ENCODE measurements around the gene MC1R. TPM values are rescaled to one million over a fixed set of nuclear protein-coding genes. Genes with fewer than 3 reads are reported as not detected.
A peak's percentile ranks its signal among the peaks of the same experiment; 100 is the strongest.

Gene MC1R
- total RNA-seq, 1 donor from 2014 or later, result 13.2 TPM

- no peaks in the 10 kb centered on the region for H3K36me3 ChIP-seq
- peaks cover 9 to 15% of the 10 kb centered on the region in 2 donors for H3K4me1 ChIP-seq
- no peak overlapping the region for H3K4me3 ChIP-seq
- no peak for DNase-seq (ENCODE audit: low spot score in 2 of 2)
- no peaks in the 10 kb centered on the region for H3K9me3 ChIP-seq
- intact Hi-C loops (cut with DNase I), result no loop called here
- TF ChIP-seq, protein P1, sequence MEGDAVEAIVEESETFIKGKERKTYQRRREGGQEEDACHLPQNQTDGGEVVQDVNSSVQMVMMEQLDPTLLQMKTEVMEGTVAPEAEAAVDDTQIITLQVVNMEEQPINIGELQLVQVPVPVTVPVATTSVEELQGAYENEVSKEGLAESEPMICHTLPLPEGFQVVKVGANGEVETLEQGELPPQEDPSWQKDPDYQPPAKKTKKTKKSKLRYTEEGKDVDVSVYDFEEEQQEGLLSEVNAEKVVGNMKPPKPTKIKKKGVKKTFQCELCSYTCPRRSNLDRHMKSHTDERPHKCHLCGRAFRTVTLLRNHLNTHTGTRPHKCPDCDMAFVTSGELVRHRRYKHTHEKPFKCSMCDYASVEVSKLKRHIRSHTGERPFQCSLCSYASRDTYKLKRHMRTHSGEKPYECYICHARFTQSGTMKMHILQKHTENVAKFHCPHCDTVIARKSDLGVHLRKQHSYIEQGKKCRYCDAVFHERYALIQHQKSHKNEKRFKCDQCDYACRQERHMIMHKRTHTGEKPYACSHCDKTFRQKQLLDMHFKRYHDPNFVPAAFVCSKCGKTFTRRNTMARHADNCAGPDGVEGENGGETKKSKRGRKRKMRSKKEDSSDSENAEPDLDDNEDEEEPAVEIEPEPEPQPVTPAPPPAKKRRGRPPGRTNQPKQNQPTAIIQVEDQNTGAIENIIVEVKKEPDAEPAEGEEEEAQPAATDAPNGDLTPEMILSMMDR (IDR thresholded peaks at IDR 0.05), result no peak
- H3K27me3 ChIP-seq, result no peaks in the 10 kb centered on the region
- H3K27ac ChIP-seq, result no peak overlapping the region
Observed at GRCh38 chr16:89946515-89946914, 27.9 kb downstream of the MC1R start.

GRCh38 chr16:89949121-89949742 is 30.6 kb downstream of the MC1R start:
- no peaks in the 10 kb centered on the region for H3K27me3 ChIP-seq
- H3K36me3 ChIP-seq, result no peaks in the 10 kb centered on the region
- H3K4me1 ChIP-seq, result peaks cover 9 to 15% of the 10 kb centered on the region in 2 donors
- H3K4me3 ChIP-seq, result peak overlapping the region; percentile 68 to 75
- TF ChIP-seq, protein P1 (IDR thresholded peaks at IDR 0.05), result no peak
- no peak for DNase-seq (ENCODE audit: low spot score in 2 of 2)
- peak overlapping the region; percentile 43 to 56 for H3K27ac ChIP-seq
- H3K9me3 ChIP-seq, result no peaks in the 10 kb centered on the region
- intact Hi-C loops (cut with DNase I), result loop anchor here (2.0 kb wide), 1 partner anchor 26 kb away; the partner anchor contains the start of gene TUBB3

DNA sequence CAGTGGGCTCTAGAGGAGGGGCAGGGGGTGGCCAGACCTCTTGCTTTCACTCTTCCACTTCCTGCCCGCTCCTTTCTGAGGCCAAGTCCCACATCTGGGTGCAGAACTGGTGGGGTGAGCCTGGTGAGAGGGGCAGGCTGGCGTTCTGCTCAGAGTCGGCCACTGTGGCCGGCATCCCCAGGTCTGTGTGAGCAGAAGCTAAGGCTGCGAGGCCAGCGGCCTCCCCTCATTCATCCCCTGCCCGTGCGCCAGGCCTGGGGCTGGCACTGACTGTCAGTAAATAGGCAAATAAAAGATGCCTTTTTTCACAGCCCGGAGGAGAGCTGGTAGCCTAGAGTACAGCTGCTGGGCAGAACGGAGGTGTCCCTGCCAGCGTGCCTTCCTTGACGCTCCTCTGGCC is 31.1 kb downstream of the MC1R start:
- H3K9me3 ChIP-seq, result no peaks in the 10 kb centered on the region
- H3K27me3 ChIP-seq, result no peaks in the 10 kb centered on the region
- TF ChIP-seq, protein P1 (IDR thresholded peaks at IDR 0.05), result no peak
- H3K4me3 ChIP-seq, result peak overlapping the region; percentile 68 to 75
- H3K27ac ChIP-seq, result no peak overlapping the region
- DNase-seq (ENCODE audit: low spot score in 2 of 2), result no peak
- intact Hi-C loops (cut with DNase I), result loop anchor here (2.0 kb wide), 1 partner anchor 27 kb away; the partner anchor contains the start of gene TUBB3
- peaks cover 0 to under 1% of the 10 kb centered on the region in 2 donors for H3K36me3 ChIP-seq
- peaks cover 9 to 15% of the 10 kb centered on the region in 2 donors for H3K4me1 ChIP-seq

DNA sequence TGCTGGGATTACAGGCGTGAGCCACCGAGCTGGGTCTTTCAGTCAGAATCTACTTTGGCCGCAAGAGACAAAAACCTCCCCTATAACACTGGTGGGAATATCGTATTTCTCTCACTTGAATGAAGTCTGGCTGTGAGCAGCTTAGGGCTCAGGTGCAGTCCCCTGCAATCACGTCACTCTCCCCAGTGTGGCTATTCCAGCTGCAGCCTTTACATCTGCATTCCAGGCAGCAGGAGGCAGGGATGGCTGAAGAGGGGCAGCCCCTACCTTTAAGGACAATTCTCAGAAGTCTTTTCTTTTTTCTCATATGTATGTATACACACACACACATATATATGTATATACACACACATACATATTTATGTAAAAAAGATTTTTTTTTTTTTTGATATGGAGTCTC is 32.8 kb downstream of the MC1R start:
- H3K36me3 ChIP-seq, result peaks cover 0 to 10% of the 10 kb centered on the region in 2 donors
- intact Hi-C loops (cut with DNase I), result no loop called here
- no peak for DNase-seq (ENCODE audit: low spot score in 2 of 2)
- TF ChIP-seq, protein P1 (IDR thresholded peaks at IDR 0.05), result no peak
- no peaks in the 10 kb centered on the region for H3K9me3 ChIP-seq
- peaks cover 9 to 15% of the 10 kb centered on the region in 2 donors for H3K4me1 ChIP-seq
- no peaks in the 10 kb centered on the region for H3K27me3 ChIP-seq
- no peak overlapping the region for H3K4me3 ChIP-seq
- H3K27ac ChIP-seq, result no peak overlapping the region

- TF ChIP-seq, protein P1 (IDR thresholded peaks at IDR 0.05), result no peak
- H3K36me3 ChIP-seq, result peaks cover 4 to 16% of the 10 kb centered on the region in 2 donors
- intact Hi-C loops (cut with DNase I), result no loop called here
- H3K4me3 ChIP-seq, result no peak overlapping the region
- peaks cover 9 to 15% of the 10 kb centered on the region in 2 donors for H3K4me1 ChIP-seq
- DNase-seq (ENCODE audit: low spot score in 2 of 2), result no peak
- no peak overlapping the region for H3K27ac ChIP-seq
- H3K27me3 ChIP-seq, result no peaks in the 10 kb centered on the region
- H3K9me3 ChIP-seq, result no peaks in the 10 kb centered on the region
Observed at GRCh38 chr16:89952049-89952448, 33.4 kb downstream of the MC1R start.
